ENCODE results near the gene CST6. TPM values are rescaled to one million over a fixed set of nuclear protein-coding genes. Genes with fewer than 3 reads are reported as not detected.

Gene CST6
- total and polyA plus RNA-seq, 2 of the 4 experiments (the other 2 are of a cell fraction): 0.54 to 3.0 TPM

- dilution Hi-C loops (cut with HindIII; ENCODE audit: low sequenced_read_pairs, unreplicated experiment) (no loop called here), in situ Hi-C loops (cut with MboI; ENCODE audit: low sequenced_read_pairs) (no loop called here), intact Hi-C loops (cut with micrococcal nuclease) (no loop called here)
- Histone ChIP-seq H3K4me3 (ENCODE audit: insufficient read depth, low read depth, low read length) (no peak overlapping the region), H2AFZ (replicated peaks; ENCODE audit: low read length, poor library complexity) (no peak overlapping the region), H3K36me3 (ENCODE audit: control insufficient read depth, insufficient read depth, low read length) (peaks cover 55% of the 10 kb centered on the region), H2BK15ac (ENCODE audit: low read depth, low read length) (no peak overlapping the region), H3K79me1 (ENCODE audit: low read depth in 1 of 2, low read length in 2 of 2) (peaks cover 40 to 53% of the 10 kb centered on the region in 2 experiments), H3K18ac (ENCODE audit: low read depth, low read length) (no peak overlapping the region), H4K5ac (ENCODE audit: low read depth, low read length) (no peak overlapping the region), H3K4me2 (ENCODE audit: low read depth, low read length) (no peak overlapping the region), H2BK5ac (ENCODE audit: low read depth, low read length, poor library complexity, severe bottlenecking) (no peak overlapping the region), H3K9ac (ENCODE audit: low read depth, low read length) (no peak overlapping the region), H3K4me1 (ENCODE audit: control insufficient read depth, insufficient read depth, low read length) (peaks cover 2% of the 10 kb centered on the region), H2BK20ac (ENCODE audit: low read depth, low read length) (no peak overlapping the region), H4K20me1 (ENCODE audit: insufficient read depth, low read length) (peaks cover 14% of the 10 kb centered on the region; the same call in 1 of the 2 replicates), H2BK120ac (ENCODE audit: low read depth, low read length) (no peak overlapping the region), H3K56ac (ENCODE audit: extremely low read depth, insufficient read depth, low read length) (no peak overlapping the region), H4K8ac (ENCODE audit: low read depth in 2 of 2, low read length in 2 of 2) (no peak overlapping the region), H3K4ac (ENCODE audit: low read depth, low read length) (no peak overlapping the region), H3K14ac (replicated peaks; ENCODE audit: low read depth, low read length) (no peak overlapping the region), H3K9me3 (ENCODE audit: control insufficient read depth, insufficient read depth, low read length) (no peaks in the 10 kb centered on the region), H3K9me1 (ENCODE audit: insufficient read depth, low read length) (no peaks in the 10 kb centered on the region), H4K91ac (ENCODE audit: insufficient read depth, low read depth, low read length) (no peak overlapping the region), H3K27ac (ENCODE audit: insufficient read depth, low read length) (no peak overlapping the region), H2AK5ac (ENCODE audit: low read depth, low read length) (no peak overlapping the region), H3K23ac (ENCODE audit: low read depth, low read length) (no peak overlapping the region), H2AK9ac (replicated peaks; ENCODE audit: low read depth, low read length, poor library complexity) (no peak overlapping the region), H3K27me3 (ENCODE audit: control insufficient read depth, insufficient read depth, low read length) (no peaks in the 10 kb centered on the region)
- POLR2A ChIA-PET (ENCODE audit: unreplicated experiment): no interaction called here
- ATAC-seq (ENCODE audit: low read depth) (no peak), DNase-seq (no peak)
- 100% methylated on average over 2 of the region's 7 CpGs; no CpG with 5 or more reads in 1 of the 2 experiments for WGBS, 2 experiments (ENCODE audit: extremely low coverage in 2 of 2, insufficient read length in 1 of 2)
- CTCF ChIA-PET: no interaction called here
- TF ChIP-seq MAZ (IDR thresholded peaks at IDR 0.05; ENCODE audit: borderline replicate concordance, low read depth, low read length) (no peak), MXI1 (IDR thresholded peaks at IDR 0.05; ENCODE audit: borderline replicate concordance, low read depth, low read length) (no peak), MAFK (IDR thresholded peaks at IDR 0.05; ENCODE audit: low read depth, low read length) (no peak), RCOR1 (IDR thresholded peaks at IDR 0.05; ENCODE audit: insufficient replicate concordance, low read length) (no peak), FOS (IDR thresholded peaks at IDR 0.05; ENCODE audit: low read depth, low read length) (no peak), RFX5 (IDR thresholded peaks at IDR 0.05; ENCODE audit: low read depth, low read length) (no peak), NFE2L2 (IDR thresholded peaks at IDR 0.05; ENCODE audit: low read depth, low read length) (no peak), CTCF (conservative IDR thresholded peaks at IDR 0.05; ENCODE audit: low read depth, low read length) (no peak), CEBPB (IDR thresholded peaks at IDR 0.05; ENCODE audit: low read depth, low read length) (no peak), SMC3 (IDR thresholded peaks at IDR 0.05; ENCODE audit: low read depth, low read length) (no peak), BHLHE40 (IDR thresholded peaks at IDR 0.05; ENCODE audit: low read depth, low read length) (no peak), CHD1 (IDR thresholded peaks at IDR 0.05; ENCODE audit: low read depth, low read length) (no peak), RAD21 (IDR thresholded peaks at IDR 0.05; ENCODE audit: low read length) (no peak)
- TF ChIP-seq, protein P1, sequence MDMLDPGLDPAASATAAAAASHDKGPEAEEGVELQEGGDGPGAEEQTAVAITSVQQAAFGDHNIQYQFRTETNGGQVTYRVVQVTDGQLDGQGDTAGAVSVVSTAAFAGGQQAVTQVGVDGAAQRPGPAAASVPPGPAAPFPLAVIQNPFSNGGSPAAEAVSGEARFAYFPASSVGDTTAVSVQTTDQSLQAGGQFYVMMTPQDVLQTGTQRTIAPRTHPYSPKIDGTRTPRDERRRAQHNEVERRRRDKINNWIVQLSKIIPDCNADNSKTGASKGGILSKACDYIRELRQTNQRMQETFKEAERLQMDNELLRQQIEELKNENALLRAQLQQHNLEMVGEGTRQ (IDR thresholded peaks at IDR 0.05; ENCODE audit: low read depth, low read length): no peak
- TF ChIP-seq, protein P2, sequence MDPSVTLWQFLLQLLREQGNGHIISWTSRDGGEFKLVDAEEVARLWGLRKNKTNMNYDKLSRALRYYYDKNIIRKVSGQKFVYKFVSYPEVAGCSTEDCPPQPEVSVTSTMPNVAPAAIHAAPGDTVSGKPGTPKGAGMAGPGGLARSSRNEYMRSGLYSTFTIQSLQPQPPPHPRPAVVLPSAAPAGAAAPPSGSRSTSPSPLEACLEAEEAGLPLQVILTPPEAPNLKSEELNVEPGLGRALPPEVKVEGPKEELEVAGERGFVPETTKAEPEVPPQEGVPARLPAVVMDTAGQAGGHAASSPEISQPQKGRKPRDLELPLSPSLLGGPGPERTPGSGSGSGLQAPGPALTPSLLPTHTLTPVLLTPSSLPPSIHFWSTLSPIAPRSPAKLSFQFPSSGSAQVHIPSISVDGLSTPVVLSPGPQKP (IDR thresholded peaks at IDR 0.05; ENCODE audit: borderline replicate concordance, low read depth, low read length): no peak
- no TSS peak for BruUV-seq (replicated peaks)
Observed at GRCh38 chr11:66056501-66056900, 44.7 kb downstream of the CST6 start.

Measured in IMR-90 (cell line).